ENCODE data around the gene LRBA.

The LRBA gene

DNA sequence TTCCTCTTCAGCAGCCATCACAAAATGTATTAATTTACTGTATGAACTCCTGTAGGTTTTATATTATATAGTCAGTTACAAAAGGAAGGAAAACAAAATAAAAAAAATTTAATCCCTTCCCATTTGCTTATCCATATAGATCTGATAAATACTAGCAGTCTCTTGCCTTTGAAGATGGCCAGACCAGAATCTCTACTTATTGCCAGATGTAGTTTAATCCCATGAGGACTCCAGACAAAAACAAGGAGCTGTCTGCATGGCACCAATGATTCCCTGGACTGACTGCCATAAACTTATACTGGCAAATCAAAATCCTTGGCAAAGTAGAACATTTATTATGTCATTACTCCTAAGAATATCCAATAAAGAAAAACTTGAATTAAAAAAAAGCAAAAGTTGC is 656.4 kb downstream of the LRBA start:
- DNase-seq (ENCODE audit: low spot score) = no peak
- no peak overlapping the region for H3K27ac ChIP-seq
- H3K4me3 ChIP-seq = no peak overlapping the region
- no peak for TF ChIP-seq CTCF (IDR thresholded peaks at IDR 0.05)

DNA sequence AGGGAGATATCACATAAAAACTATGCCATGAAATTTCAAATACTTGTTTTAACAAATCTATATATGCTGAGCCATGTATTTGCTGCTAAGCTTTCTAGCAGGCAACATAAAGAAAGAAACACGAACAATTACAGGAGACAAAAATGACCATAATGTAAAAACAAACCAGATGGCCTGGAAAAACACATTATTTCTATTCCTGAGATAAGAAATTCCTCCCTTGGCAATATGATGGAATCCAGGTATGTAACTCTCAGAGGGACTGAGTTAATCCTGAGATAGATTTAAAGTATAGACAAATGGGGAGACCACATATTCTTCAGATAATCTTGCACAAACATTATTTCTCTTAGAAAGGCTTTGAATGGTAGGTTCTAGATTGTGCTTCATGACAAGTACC is 657.3 kb downstream of the LRBA start:
- no peak for DNase-seq (ENCODE audit: low spot score)
- no peak overlapping the region for H3K4me3 ChIP-seq
- no peak overlapping the region for H3K27ac ChIP-seq
- TF ChIP-seq CTCF (IDR thresholded peaks at IDR 0.05) = no peak

- no peak overlapping the region for H3K27ac ChIP-seq
- no peak for TF ChIP-seq CTCF (IDR thresholded peaks at IDR 0.05)
- no peak overlapping the region for H3K4me3 ChIP-seq
- no peak for DNase-seq (ENCODE audit: low spot score)
Observed at GRCh38 chr4:150355858-150356455, 659.1 kb downstream of the LRBA start.

DNA sequence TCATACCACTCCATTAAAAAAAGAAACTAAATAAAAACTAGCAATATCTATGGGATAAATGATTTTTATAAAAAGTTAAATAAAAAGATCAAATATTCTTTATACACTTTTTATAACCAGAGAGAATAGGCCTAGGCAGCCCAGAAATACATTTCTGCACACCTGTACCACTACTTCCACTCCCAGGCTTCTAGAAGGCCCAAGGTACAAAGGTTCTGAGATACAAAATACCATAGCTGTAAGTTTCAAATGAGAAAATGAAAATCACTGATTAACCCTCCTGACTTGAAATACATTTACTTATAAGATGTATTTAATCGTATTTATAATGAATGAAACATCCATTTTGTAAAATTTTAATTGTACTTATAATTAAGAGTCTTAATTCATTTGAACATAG is 659.7 kb downstream of the LRBA start:
- TF ChIP-seq CTCF (IDR thresholded peaks at IDR 0.05) = no peak
- H3K27ac ChIP-seq = no peak overlapping the region
- DNase-seq (ENCODE audit: low spot score) = no peak
- no peak overlapping the region for H3K4me3 ChIP-seq

- no peak overlapping the region for H3K27ac ChIP-seq
- no peak for DNase-seq (ENCODE audit: low spot score)
- no peak overlapping the region for H3K4me3 ChIP-seq
- TF ChIP-seq CTCF (IDR thresholded peaks at IDR 0.05) = no peak
Observed at GRCh38 chr4:150354214-150354796, 660.8 kb downstream of the LRBA start.

DNA sequence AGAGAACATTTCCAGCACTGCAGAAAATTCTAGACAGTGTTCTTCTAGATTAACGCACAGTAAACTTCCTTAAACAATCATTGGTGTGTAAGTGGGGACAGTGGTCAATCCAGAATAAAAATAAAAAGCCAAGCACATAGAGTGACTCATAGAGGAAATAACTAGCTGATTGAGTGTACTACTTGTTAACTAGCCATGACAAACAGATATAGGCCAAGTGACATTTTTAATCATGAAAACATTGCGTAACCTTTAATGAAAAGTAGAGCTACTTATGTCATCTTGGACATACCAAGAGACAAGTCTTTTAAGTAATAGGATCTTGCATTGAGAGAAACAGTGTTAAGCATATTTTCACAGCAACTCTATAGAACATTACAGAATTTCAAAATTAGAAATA is 667.0 kb downstream of the LRBA start:
- Histone ChIP-seq H3K4me3 (no peak overlapping the region), H3K27ac (no peak overlapping the region)
- no peak for DNase-seq (ENCODE audit: low spot score)
- no peak for TF ChIP-seq CTCF (IDR thresholded peaks at IDR 0.05)

DNA sequence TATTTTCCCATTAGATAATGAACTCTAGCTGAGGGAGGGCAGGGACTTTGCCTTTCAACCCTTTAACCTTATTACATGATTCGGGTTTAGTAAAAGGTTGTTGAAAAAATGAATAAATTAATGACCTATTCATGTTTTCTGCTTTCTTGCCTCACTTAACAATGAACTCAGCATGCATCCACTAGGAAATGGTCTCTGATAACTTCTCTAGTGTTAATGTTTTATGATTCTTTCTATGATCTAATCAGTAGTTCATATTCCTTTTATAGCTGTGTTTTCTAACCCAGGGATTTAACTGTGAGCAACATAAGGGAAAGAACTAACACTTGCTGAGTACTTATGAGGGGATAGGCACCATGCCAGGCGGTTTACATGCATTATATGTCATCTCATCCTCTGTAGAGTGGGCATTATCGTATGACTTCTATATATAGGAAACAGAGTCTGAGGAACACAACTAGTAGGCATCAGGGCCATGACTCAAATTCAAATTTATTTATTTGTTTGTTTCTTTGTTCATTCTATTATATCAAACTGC is 669.8 kb downstream of the LRBA start:
- DNase-seq (ENCODE audit: low spot score) = no peak
- no peak for TF ChIP-seq CTCF (IDR thresholded peaks at IDR 0.05)
- no peak overlapping the region for H3K4me3 ChIP-seq
- H3K27ac ChIP-seq = no peak overlapping the region
